SK-N-SH (cell line): Measurements from ENCODE around the gene ZBTB16. TPM values are rescaled to one million over a fixed set of nuclear protein-coding genes. Genes with fewer than 3 reads are reported as not detected.

Source experiments
- CTCF ChIA-PET: fragments of 300-600, 350-600 bp; formaldehyde crosslinking; extraction: SDS; loops from one replicate; lab custom pipeline; 2021; lab: Yijun Ruan, JAX
- POLR2A ChIA-PET: fragments of 350-600 bp; sonication (Branson Sonifier 250); formaldehyde crosslinking; extraction: SDS; loops from one replicate; lab custom pipeline; 2020; ENCODE audit warnings: antibody characterized with exemption, inconsistent platforms; lab: Yijun Ruan, JAX
- DNase-seq: peaks from one replicate; pipeline ENCODE4 v3.0.0; 2012
- H2AFZ ChIP-seq: fragments of 200-600 bp; sonication (generic); 2 replicates; pipeline ENCODE4 v1.8.1; 2016; ENCODE audit warnings: antibody characterized with exemption, mild to moderate bottlenecking, low read depth
- H3F3A ChIP-seq: fragments of 200-600 bp; sonication (generic); replicated peaks from 2 replicates; pipeline ENCODE3; 2016; ENCODE audit warnings: antibody characterized with exemption, mild to moderate bottlenecking; ENCODE audit not compliant: insufficient read depth
- H3K27ac ChIP-seq, 2 experiments: fragments of 200-500 bp in 1 of 2; fragments of 200-600 bp in 1 of 2; sonication (Bioruptor generic) in 1 of 2; sonication (generic), shearing (Covaris generic) in 1 of 2; 2 replicates each; pipeline versions ENCODE4 v1.5.1 to v1.6.1; 2014 to 2016; ENCODE audit warnings: low read depth in 2 of 2, inconsistent platforms in 1 of 2, low read length in 1 of 2, mild to moderate bottlenecking in 1 of 2, mixed read lengths in 1 of 2
- H3K27me3 ChIP-seq: fragments of 200-600 bp; sonication (generic), shearing (Covaris generic); 2 replicates; pipeline ENCODE4 v1.6.1; 2016; ENCODE audit warnings: mixed run types; ENCODE audit not compliant: insufficient read depth
- H3K36me3 ChIP-seq, 2 experiments: fragments of 200-500 bp in 1 of 2; fragments of 200-600 bp in 1 of 2; sonication (Bioruptor generic) in 1 of 2; sonication (generic) in 1 of 2; replicated peaks in 1 of 2; 2 replicates each; pipeline versions ENCODE3 to v1.5.1; 2014 to 2016; ENCODE audit warnings: low read length in 1 of 2, mild to moderate bottlenecking in 1 of 2; ENCODE audit not compliant: insufficient read depth in 2 of 2, control insufficient read depth in 1 of 2
- H3K4me1 ChIP-seq, 2 experiments: fragments of 200-500 bp in 1 of 2; fragments of 200-600 bp in 1 of 2; sonication (Bioruptor generic) in 1 of 2; sonication (generic), shearing (Covaris generic) in 1 of 2; 2 replicates each; pipeline versions ENCODE4 v1.5.1 to v1.6.1; 2014 to 2016; ENCODE audit warnings: low read depth in 1 of 2, low read length in 1 of 2, mixed run types in 1 of 2; ENCODE audit not compliant: insufficient read depth in 2 of 2, control insufficient read depth in 1 of 2
- H3K4me2 ChIP-seq: fragments of 200-600 bp; sonication (generic), shearing (Covaris generic); 2 replicates; pipeline ENCODE4 v1.6.1; 2017; ENCODE audit warnings: mixed run types
- H3K4me3 ChIP-seq, 2 experiments: fragments of 200-500 bp in 1 of 2; fragments of 200-600 bp in 1 of 2; sonication (Bioruptor generic) in 1 of 2; sonication (generic), shearing (Covaris generic) in 1 of 2; 2 replicates each; pipeline versions ENCODE4 v1.5.1 to v1.8.1; 2014 to 2016; ENCODE audit warnings: low read depth in 2 of 2, inconsistent platforms in 1 of 2, low read length in 1 of 2, mild to moderate bottlenecking in 1 of 2, mixed read lengths in 1 of 2, moderate library complexity in 1 of 2
- H3K79me2 ChIP-seq: fragments of 200-600 bp; sonication (generic); 2 replicates; pipeline ENCODE4 v1.8.1; 2017; ENCODE audit warnings: mild to moderate bottlenecking; ENCODE audit not compliant: insufficient read depth
- H3K9ac ChIP-seq: fragments of 200-600 bp; sonication (generic); 2 replicates; pipeline ENCODE4 v1.6.1; 2017; ENCODE audit warnings: mixed run types
- H3K9me2 ChIP-seq: fragments of 200-600 bp; sonication (generic); 2 replicates; pipeline ENCODE4 v1.6.1; 2017; ENCODE audit warnings: mixed run types
- H3K9me3 ChIP-seq: fragments of 200-600 bp; sonication (generic); 2 replicates; pipeline ENCODE4 v1.6.1; 2017; ENCODE audit warnings: mixed run types, mild to moderate bottlenecking, moderate library complexity
- H4K20me1 ChIP-seq: fragments of 200-600 bp; sonication (generic); 2 replicates; pipeline ENCODE4 v1.6.1; 2017; ENCODE audit warnings: mild to moderate bottlenecking, mixed run types; ENCODE audit not compliant: insufficient read depth
- CTCF ChIP-seq: fragments of 200-600 bp; sonication (generic); IDR thresholded peaks from 2 replicates; pipeline ENCODE4 v1.6.1; 2017; ENCODE audit warnings: antibody characterized with exemption, mild to moderate bottlenecking, moderate library complexity
- GABPA ChIP-seq: IDR thresholded peaks from 2 replicates; pipeline ENCODE4 v1.4.0; 2012; ENCODE audit warnings: low read depth, mild to moderate bottlenecking
- GATA2 ChIP-seq: sonication (generic); formaldehyde crosslinking; IDR thresholded peaks from 2 replicates; pipeline ENCODE4 v1.5.0; 2020; ENCODE audit warnings: mild to moderate bottlenecking, missing genetic modification reagents
- IRF3 ChIP-seq: fragments of 150-350 bp; IDR thresholded peaks from 2 replicates; pipeline ENCODE4 v1.6.1; 2016; ENCODE audit warnings: mild to moderate bottlenecking, low read depth, low read length
- MAX ChIP-seq: IDR thresholded peaks from 2 replicates; pipeline ENCODE4 v1.4.0; 2012; ENCODE audit warnings: low read depth
- RAD21 ChIP-seq: IDR thresholded peaks from 2 replicates; pipeline ENCODE4 v1.6.1; 2012; ENCODE audit warnings: mild to moderate bottlenecking, low read length
- RCOR1 ChIP-seq: fragments of 150-350 bp; IDR thresholded peaks from 2 replicates; pipeline ENCODE4 v1.6.1; 2017; ENCODE audit warnings: antibody characterized with exemption, low read length
- RXRA ChIP-seq: IDR thresholded peaks from 2 replicates; pipeline ENCODE4 v1.4.0; 2012; ENCODE audit warnings: low read depth, mild to moderate bottlenecking, borderline replicate concordance
- SIN3A ChIP-seq: IDR thresholded peaks from 2 replicates; pipeline ENCODE4 v1.6.1; 2012; ENCODE audit warnings: low read depth, mild to moderate bottlenecking, low read length, moderate library complexity, borderline replicate concordance
- USF2 ChIP-seq: fragments of 150-350 bp; IDR thresholded peaks from 2 replicates; pipeline ENCODE4 v1.6.1; 2017; ENCODE audit warnings: antibody characterized with exemption, low read length, low read depth, borderline replicate concordance
- YY1 ChIP-seq: IDR thresholded peaks from 2 replicates; pipeline ENCODE4 v1.4.0; 2012; ENCODE audit warnings: low read depth, mild to moderate bottlenecking
- ZBTB33 ChIP-seq: IDR thresholded peaks from 2 replicates; pipeline ENCODE4 v1.4.0; 2012; ENCODE audit warnings: low read depth, borderline replicate concordance
- WGBS: methylation state at CpG from one replicate; pipeline ENCODE4 v1.1.6; 2017; ENCODE audit warnings: low lambda C conversion rate; 5-methylcytosine and 5-hydroxymethylcytosine counted together
- polyA plus RNA-seq, 3 experiments: library from polyadenylated mRNA; depleted of rRNA; stranded (reverse); fragments of >200 nt; gene quantifications; 2 replicates each; pipeline ENCODE4 v1.2.3, GENCODE V29; 2012

Gene ZBTB16
- polyA plus RNA-seq, 1 of the 3 experiments (the other 2 are of a cell fraction), result not detected

- H2AFZ ChIP-seq, result no peak overlapping the region
- H3K9me2 ChIP-seq, result no peaks in the 10 kb centered on the region
- no peak for TF ChIP-seq MAX
- no peak for TF ChIP-seq RCOR1
- TF ChIP-seq ZBTB33, result no peak
- no peak for TF ChIP-seq YY1
- no peak for TF ChIP-seq GABPA
- TF ChIP-seq IRF3, result no peak
- TF ChIP-seq SIN3A, result no peak
- no peak for TF ChIP-seq RAD21
- TF ChIP-seq USF2, result no peak
- TF ChIP-seq RXRA, result no peak
- TF ChIP-seq GATA2 (CRISPR knock-in tag), result no peak
- no peaks in the 10 kb centered on the region for H3F3A ChIP-seq
- H3K4me1 ChIP-seq, result no peaks in the 10 kb centered on the region
- H3K27me3 ChIP-seq, result peaks cover 56% of the 10 kb centered on the region
- ChIA-PET POLR2A (no interaction called here), CTCF (interaction anchor here (1.0 to 15.2 kb wide), 3 partner anchors 14 to 280 kb away, joined by 3 to 143 read pairs (median 4); no protein-coding TSS in a partner anchor)
- no peak for DNase-seq
- H3K4me2 ChIP-seq, result no peak overlapping the region
- H4K20me1 ChIP-seq, result no peaks in the 10 kb centered on the region
- 19% methylated on average over 3 of the region's 3 CpGs for WGBS
- no peak overlapping the region for H3K9ac ChIP-seq
- H3K27ac ChIP-seq, result no peak overlapping the region
- no peaks in the 10 kb centered on the region for H3K36me3 ChIP-seq
- H3K4me3 ChIP-seq, result no peak overlapping the region
- H3K79me2 ChIP-seq, result no peaks in the 10 kb centered on the region
- H3K9me3 ChIP-seq, result no peaks in the 10 kb centered on the region
Measured at GRCh38 chr11:114274637-114275036, 215.1 kb downstream of the ZBTB16 start.

GRCh38 chr11:114275280-114275679 lies 215.8 kb downstream of the ZBTB16 start:
- H3K79me2 ChIP-seq, result no peaks in the 10 kb centered on the region
- no peaks in the 10 kb centered on the region for H3K36me3 ChIP-seq
- ChIA-PET POLR2A (no interaction called here), CTCF (interaction anchor here (1.7 to 15.2 kb wide), 2 partner anchors 15 to 280 kb away, joined by 4 to 143 read pairs; no protein-coding TSS in a partner anchor)
- DNase-seq, result no peak
- H3F3A ChIP-seq, result no peaks in the 10 kb centered on the region
- no peak overlapping the region for H3K4me3 ChIP-seq
- H3K27ac ChIP-seq, result no peak overlapping the region
- WGBS, result 13% methylated on average over 3 of the region's 3 CpGs
- no peak overlapping the region for H2AFZ ChIP-seq
- no peak overlapping the region for H3K4me2 ChIP-seq
- TF ChIP-seq MAX (no peak), CTCF (no peak)
- H3K9me3 ChIP-seq, result no peaks in the 10 kb centered on the region
- peaks cover 54% of the 10 kb centered on the region; the same call in 1 of the 2 replicates for H3K27me3 ChIP-seq
- no peaks in the 10 kb centered on the region for H3K4me1 ChIP-seq
- no peak overlapping the region for H3K9ac ChIP-seq
- H4K20me1 ChIP-seq, result no peaks in the 10 kb centered on the region
- H3K9me2 ChIP-seq, result no peaks in the 10 kb centered on the region
